WTC11 (cell line): ENCODE data around the gene TAL2. TPM values are rescaled to one million over a fixed set of nuclear protein-coding genes. Genes with fewer than 3 reads are reported as not detected.

ENCODE experiments used
- ATAC-seq: fragments of 200-7000 bp; cut with Tn5 transposase; 2 replicates; pipeline ENCODE4 v1.10.0; 2021; ENCODE audit warnings: mild to moderate bottlenecking, moderate library complexity
- CTCF ChIA-PET: fragments of 300-600 bp; sonication (Branson Sonifier 250); formaldehyde crosslinking; loops from one replicate; lab custom pipeline; 2021; ENCODE audit warnings: antibody characterized with exemption; lab: Charles Lee
- POLR2A ChIA-PET: fragments of 350-600 bp; sonication (Branson Sonifier 250); formaldehyde crosslinking; loops from one replicate; lab custom pipeline; 2021; ENCODE audit warnings: antibody characterized with exemption; lab: Charles Lee
- DNase-seq: peaks from one replicate; pipeline ENCODE4 v3.0.0; 2021; ENCODE audit warnings: low spot score
- H3K27ac Mint-ChIP-seq: 2 replicates; pipeline ENCODE4 v1.8.0; 2021; ENCODE audit warnings: mixed read lengths
- H3K27me3 Mint-ChIP-seq: 2 replicates; pipeline ENCODE4 v1.8.0; 2021; ENCODE audit warnings: low read depth, mild to moderate bottlenecking, moderate library complexity, mixed read lengths
- H3K36me3 Mint-ChIP-seq: 2 replicates; pipeline ENCODE4 v1.8.0; 2021; ENCODE audit warnings: mixed read lengths
- H3K4me1 Mint-ChIP-seq: 2 replicates; pipeline ENCODE4 v1.8.0; 2022; ENCODE audit warnings: mixed read lengths
- H3K4me3 Mint-ChIP-seq: 2 replicates; pipeline ENCODE4 v1.8.0; 2021; ENCODE audit warnings: mild to moderate bottlenecking, moderate library complexity, mixed read lengths
- H3K9me3 Mint-ChIP-seq: 2 replicates; pipeline ENCODE4 v1.8.0; 2021; ENCODE audit warnings: mixed read lengths
- AFF4 ChIP-seq: sonication (generic); formaldehyde crosslinking; IDR thresholded peaks from 2 replicates; pipeline ENCODE4 v1.8.1; 2023; ENCODE audit warnings: mild to moderate bottlenecking, missing genetic modification reagents, borderline replicate concordance
- FOXJ3 ChIP-seq: sonication (generic); formaldehyde crosslinking; IDR thresholded peaks from 2 replicates; pipeline ENCODE4 v1.9.0; 2021; ENCODE audit warnings: missing genetic modification reagents, mild to moderate bottlenecking, borderline replicate concordance
- GRHL2 ChIP-seq: fragments of 250-450 bp; sonication (Bioruptor Pico); IDR thresholded peaks from 2 replicates; pipeline ENCODE4 v1.8.0; 2022; ENCODE audit warnings: mild to moderate bottlenecking, moderate library complexity; ENCODE audit not compliant: insufficient replicate concordance, severe bottlenecking
- HMGXB4 ChIP-seq: sonication (generic); formaldehyde crosslinking; IDR thresholded peaks from 2 replicates; pipeline ENCODE4 v1.8.1; 2023; ENCODE audit warnings: mild to moderate bottlenecking, moderate library complexity, missing genetic modification reagents
- NR1H2 ChIP-seq: sonication (generic); formaldehyde crosslinking; IDR thresholded peaks from 2 replicates; pipeline ENCODE4 v1.9.0; 2021; ENCODE audit warnings: mild to moderate bottlenecking, moderate library complexity, missing genetic modification reagents
- PRDM15 ChIP-seq: sonication (generic); formaldehyde crosslinking; IDR thresholded peaks from 2 replicates; pipeline ENCODE4 v1.8.0; 2022; ENCODE audit warnings: missing genetic modification reagents
- TCF7 ChIP-seq: sonication (generic); formaldehyde crosslinking; IDR thresholded peaks from 2 replicates; pipeline ENCODE4 v1.8.0; 2022; ENCODE audit warnings: mild to moderate bottlenecking, low read depth, missing genetic modification reagents, moderate library complexity
- ZMAT4 ChIP-seq: fragments of 250-450 bp; sonication (Bioruptor Pico); IDR thresholded peaks from 2 replicates; pipeline ENCODE4 v1.9.0; 2021; ENCODE audit warnings: mild to moderate bottlenecking
- ZSCAN18 ChIP-seq: fragments of 250-450 bp; sonication (Bioruptor Pico); IDR thresholded peaks from 2 replicates; pipeline ENCODE4 v2.1.2; 2022; ENCODE audit warnings: mild to moderate bottlenecking, moderate library complexity
- total RNA-seq: library from RNA; stranded (reverse); gene quantifications from 3 replicates; pipeline ENCODE4 v1.2.3, GENCODE V29; 2021
- TF ChIP-seq, protein P1 (sequence below): sonication (generic); formaldehyde crosslinking; IDR thresholded peaks from 2 replicates; pipeline ENCODE4 v1.8.1; 2022; ENCODE audit warnings: low read depth, missing genetic modification reagents, borderline replicate concordance
- TF ChIP-seq, protein P2 (sequence below): sonication (generic); formaldehyde crosslinking; IDR thresholded peaks from 2 replicates; pipeline ENCODE4 v1.8.1; 2022; ENCODE audit warnings: missing genetic modification reagents, borderline replicate concordance

The TAL2 gene
- total RNA-seq, 1 experiment from 2014 or later = not detected

DNA sequence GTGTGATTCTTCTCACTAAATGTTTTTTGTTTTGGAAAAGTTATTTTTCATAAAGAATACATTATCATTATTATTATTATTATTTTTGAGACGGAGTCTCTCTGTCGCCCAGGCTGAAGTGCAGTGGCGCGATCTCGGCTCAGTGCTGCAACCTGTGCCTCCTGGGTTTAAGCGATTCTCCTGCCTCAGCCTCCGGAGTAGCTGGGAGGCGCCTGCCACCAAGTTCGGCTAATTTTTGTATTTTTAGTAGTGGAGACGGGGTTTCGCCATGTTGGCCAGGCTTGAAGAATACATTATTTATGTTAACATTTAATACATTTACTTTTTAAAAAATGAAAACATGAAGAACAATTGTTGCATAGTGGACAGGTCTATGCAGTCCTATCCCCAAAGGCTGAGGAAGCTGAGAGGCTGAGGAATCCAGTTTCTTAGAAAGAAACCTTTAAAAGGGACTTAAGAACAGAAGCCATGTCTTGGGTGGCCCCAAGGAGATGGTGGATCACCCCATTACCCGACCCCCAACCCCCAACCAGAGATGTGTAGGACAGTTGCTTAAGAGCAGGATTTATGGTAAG, 34.0 kb downstream of the TAL2 start:
- H3K4me1 Mint-ChIP-seq = peaks cover 16% of the 10 kb centered on the region
- ChIA-PET POLR2A (no interaction called here), CTCF (no interaction called here)
- no peak for ATAC-seq
- H3K9me3 Mint-ChIP-seq = no peaks in the 10 kb centered on the region
- no peak overlapping the region for H3K27ac Mint-ChIP-seq
- H3K36me3 Mint-ChIP-seq = no peaks in the 10 kb centered on the region
- peaks cover 40% of the 10 kb centered on the region for H3K27me3 Mint-ChIP-seq
- TF ChIP-seq AFF4 (CRISPR knock-in tag) = no peak
- no peak for TF ChIP-seq PRDM15 (CRISPR knock-in tag)
- no peak for TF ChIP-seq NR1H2 (CRISPR knock-in tag)
- TF ChIP-seq, protein P1, sequence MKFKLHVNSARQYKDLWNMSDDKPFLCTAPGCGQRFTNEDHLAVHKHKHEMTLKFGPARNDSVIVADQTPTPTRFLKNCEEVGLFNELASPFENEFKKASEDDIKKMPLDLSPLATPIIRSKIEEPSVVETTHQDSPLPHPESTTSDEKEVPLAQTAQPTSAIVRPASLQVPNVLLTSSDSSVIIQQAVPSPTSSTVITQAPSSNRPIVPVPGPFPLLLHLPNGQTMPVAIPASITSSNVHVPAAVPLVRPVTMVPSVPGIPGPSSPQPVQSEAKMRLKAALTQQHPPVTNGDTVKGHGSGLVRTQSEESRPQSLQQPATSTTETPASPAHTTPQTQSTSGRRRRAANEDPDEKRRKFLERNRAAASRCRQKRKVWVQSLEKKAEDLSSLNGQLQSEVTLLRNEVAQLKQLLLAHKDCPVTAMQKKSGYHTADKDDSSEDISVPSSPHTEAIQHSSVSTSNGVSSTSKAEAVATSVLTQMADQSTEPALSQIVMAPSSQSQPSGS = no peak
- no peak for TF ChIP-seq HMGXB4 (CRISPR knock-in tag)
- no peak for TF ChIP-seq TCF7 (CRISPR knock-in tag)
- TF ChIP-seq GRHL2 (CRISPR knock-in tag) = no peak
- no peak for TF ChIP-seq ZMAT4 (CRISPR knock-in tag)
- TF ChIP-seq ZSCAN18 (CRISPR knock-in tag) = no peak
- no peak for TF ChIP-seq FOXJ3 (CRISPR knock-in tag)
- TF ChIP-seq, protein P2, sequence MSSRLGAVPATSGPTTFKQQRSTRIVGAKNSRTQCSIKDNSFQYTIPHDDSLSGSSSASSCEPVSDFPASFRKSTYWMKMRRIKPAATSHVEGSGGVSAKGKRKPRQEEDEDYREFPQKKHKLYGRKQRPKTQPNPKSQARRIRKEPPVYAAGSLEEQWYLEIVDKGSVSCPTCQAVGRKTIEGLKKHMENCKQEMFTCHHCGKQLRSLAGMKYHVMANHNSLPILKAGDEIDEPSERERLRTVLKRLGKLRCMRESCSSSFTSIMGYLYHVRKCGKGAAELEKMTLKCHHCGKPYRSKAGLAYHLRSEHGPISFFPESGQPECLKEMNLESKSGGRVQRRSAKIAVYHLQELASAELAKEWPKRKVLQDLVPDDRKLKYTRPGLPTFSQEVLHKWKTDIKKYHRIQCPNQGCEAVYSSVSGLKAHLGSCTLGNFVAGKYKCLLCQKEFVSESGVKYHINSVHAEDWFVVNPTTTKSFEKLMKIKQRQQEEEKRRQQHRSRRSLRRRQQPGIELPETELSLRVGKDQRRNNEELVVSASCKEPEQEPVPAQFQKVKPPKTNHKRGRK (CRISPR knock-in tag) = no peak
- no peak overlapping the region for H3K4me3 Mint-ChIP-seq
- no peak for DNase-seq
